Stimulated activated CD4-positive, alpha-beta T cell treated with anti-CD3 and anti-CD28 coated beads, TNF-alpha, amount 100 ng/mL, for 24 hours (primary cell): ENCODE data around the gene ANKS1B.
A peak's percentile ranks its signal among the peaks of the same experiment; 100 is the strongest.
"Not testable (repeated sequence)": the region's sequence is repeated elsewhere in the genome, so short reads cannot be mapped to it uniquely, and the experiment has no call there.

Experiments used
- DNase-seq, 3 experiments: peaks; one replicate each; pipeline ENCODE4 v3.0.0-alpha.2; 2020; ENCODE audit warnings: low read depth in 3 of 3

The ANKS1B gene

GRCh38 chr12:99984271-99985128, at the start of gene ANKS1B:
Gene ANKS1B (minus strand): TSS chr12:99984936. CDS start chr12:99984237, 699 bp downstream.
- DNase-seq = peak in 1 of 3 experiments; percentile 31

GRCh38 chr12:100031836-100032235, 47.1 kb upstream of the ANKS1B start:
- DNase-seq = no peak

GRCh38 chr12:100027671-100028070, 42.9 kb upstream of the ANKS1B start:
- DNase-seq = no peak

GRCh38 chr12:100026241-100026640, 41.5 kb upstream of the ANKS1B start:
- no peak for DNase-seq

GRCh38 chr12:100024974-100025555, 40.3 kb upstream of the ANKS1B start:
- DNase-seq = no peak

- DNase-seq = no peak
These were observed 35.6 kb upstream of the ANKS1B start for GRCh38 chr12:100020370-100020769.

GRCh38 chr12:100017056-100017455, 32.3 kb upstream of the ANKS1B start:
- no peak for DNase-seq

- DNase-seq = not testable (repeated sequence)
These were observed 31.6 kb upstream of the ANKS1B start for GRCh38 chr12:100016304-100016703.

- not testable (repeated sequence) for DNase-seq
These were observed 21.1 kb upstream of the ANKS1B start for GRCh38 chr12:100005846-100006245.

- no peak for DNase-seq
These were observed 13.1 kb upstream of the ANKS1B start for GRCh38 chr12:99997806-99998205.

- no peak for DNase-seq
These were observed 11.4 kb upstream of the ANKS1B start for GRCh38 chr12:99996095-99996494.

GRCh38 chr12:99985631-99986030, 895 bp upstream of the ANKS1B start:
- DNase-seq = no peak

- no peak for DNase-seq
These were observed 414 bp upstream of the ANKS1B start for GRCh38 chr12:99985129-99985570.

- DNase-seq = no peak
These were observed 1.1 kb downstream of the ANKS1B start for GRCh38 chr12:99983456-99984258.

GRCh38 chr12:99981639-99982190, 3.0 kb downstream of the ANKS1B start:
- DNase-seq = no peak

- DNase-seq = no peak
These were observed 5.3 kb downstream of the ANKS1B start for GRCh38 chr12:99979471-99979870.

GRCh38 chr12:99978152-99978551, 6.6 kb downstream of the ANKS1B start:
- DNase-seq = no peak

GRCh38 chr12:99977550-99977949, 7.2 kb downstream of the ANKS1B start:
- DNase-seq = no peak

- DNase-seq = no peak
These were observed 8.0 kb downstream of the ANKS1B start for GRCh38 chr12:99976762-99977161.

GRCh38 chr12:99975321-99975720, 9.4 kb downstream of the ANKS1B start:
- no peak for DNase-seq

- no peak for DNase-seq
These were observed 10.6 kb downstream of the ANKS1B start for GRCh38 chr12:99974146-99974545.

GRCh38 chr12:99966429-99966828, 18.3 kb downstream of the ANKS1B start:
- no peak for DNase-seq
